Uterus (tissue), 4 donors: Measurements from ENCODE around the gene GPATCH3. TPM values are rescaled to one million over a fixed set of nuclear protein-coding genes. Genes with fewer than 3 reads are reported as not detected.

Experiments used
- DNase-seq, 2 donors: peaks; one replicate each; pipeline ENCODE4 v3.0.0-alpha.2; 2019 to 2020
- H3K27ac ChIP-seq, 2 donors: fragments of 200-600 bp; sonication (generic); 1 replicate in 1 of 2; 2 replicates in 1 of 2; pipeline ENCODE4 v1.5.1; 2016 to 2018
- H3K27me3 ChIP-seq, 2 donors: fragments of 200-600 bp; sonication (generic); one replicate each; pipeline ENCODE4 v1.5.1; 2018 to 2019; ENCODE audit warnings: control low read depth in 1 of 2
- H3K36me3 ChIP-seq, 2 donors: fragments of 200-600 bp; sonication (generic); one replicate each; pipeline ENCODE4 v1.5.1; 2019; ENCODE audit warnings: control low read depth in 1 of 2
- H3K4me1 ChIP-seq, 2 donors: fragments of 200-600 bp; sonication (generic); one replicate each; pipeline ENCODE4 v1.5.1; 2018 to 2019; ENCODE audit warnings: control low read depth in 1 of 2
- H3K4me3 ChIP-seq, 2 donors: fragments of 200-600 bp; sonication (generic); 1 replicate in 1 of 2; 2 replicates in 1 of 2; pipeline ENCODE4 v1.5.1; 2018 to 2019; ENCODE audit warnings: mild to moderate bottlenecking in 1 of 2
- H3K9me3 ChIP-seq, 2 donors: fragments of 200-600 bp; sonication (generic); one replicate each; pipeline ENCODE4 v1.5.1; 2019; ENCODE audit warnings: control low read depth in 1 of 2
- POLR2A ChIP-seq, 2 donors: fragments of 450-650 bp; IDR thresholded peaks; one replicate each; pipeline ENCODE4 v1.6.1; 2016; ENCODE audit warnings: antibody characterized with exemption in 2 of 2, mild to moderate bottlenecking in 1 of 2, moderate library complexity in 1 of 2
- intact Hi-C: fragments of 100-400 bp; cut with DNase I; formaldehyde crosslinking; loops from one replicate; pipeline ENCODE4 v1.15.1; 2023; ENCODE audit warnings: low total_unique reads
- total RNA-seq, 4 donors: library from RNA; depleted of rRNA in 3 of 4; stranded (reverse); fragments of >200 nt in 3 of 4; gene quantifications; one replicate each; pipeline versions ENCODE4 v1.1.0 to v1.2.4, GENCODE V29; 2014 to 2023
- TF ChIP-seq, protein P1 (sequence below), 4 experiments: fragments of 200-600 bp in 2 of 4; fragments of 450-650 bp in 2 of 4; sonication (generic) in 2 of 4; IDR thresholded peaks; one replicate each; pipeline ENCODE4 v1.5.1; 2016 to 2019; ENCODE audit warnings: antibody characterized with exemption in 4 of 4, mild to moderate bottlenecking in 2 of 4, moderate library complexity in 1 of 4
- donor health status: DM: yes; HTN: yes; CAD: no.

The GPATCH3 gene
- total RNA-seq, 4 donors from 2014 or later, result 1.3 to 15.9 (median 7.0) TPM

GRCh38 chr1:26945728-26946127 lies 45.5 kb upstream of the GPATCH3 start:
- Histone ChIP-seq H3K27me3 (no peaks in the 10 kb centered on the region), H3K9me3 (no peaks in the 10 kb centered on the region), H3K27ac (no peak overlapping the region), H3K36me3 (no peaks in the 10 kb centered on the region), H3K4me1 (no peaks in the 10 kb centered on the region), H3K4me3 (no peak overlapping the region)
- no peak for DNase-seq
- TF ChIP-seq, protein P1, sequence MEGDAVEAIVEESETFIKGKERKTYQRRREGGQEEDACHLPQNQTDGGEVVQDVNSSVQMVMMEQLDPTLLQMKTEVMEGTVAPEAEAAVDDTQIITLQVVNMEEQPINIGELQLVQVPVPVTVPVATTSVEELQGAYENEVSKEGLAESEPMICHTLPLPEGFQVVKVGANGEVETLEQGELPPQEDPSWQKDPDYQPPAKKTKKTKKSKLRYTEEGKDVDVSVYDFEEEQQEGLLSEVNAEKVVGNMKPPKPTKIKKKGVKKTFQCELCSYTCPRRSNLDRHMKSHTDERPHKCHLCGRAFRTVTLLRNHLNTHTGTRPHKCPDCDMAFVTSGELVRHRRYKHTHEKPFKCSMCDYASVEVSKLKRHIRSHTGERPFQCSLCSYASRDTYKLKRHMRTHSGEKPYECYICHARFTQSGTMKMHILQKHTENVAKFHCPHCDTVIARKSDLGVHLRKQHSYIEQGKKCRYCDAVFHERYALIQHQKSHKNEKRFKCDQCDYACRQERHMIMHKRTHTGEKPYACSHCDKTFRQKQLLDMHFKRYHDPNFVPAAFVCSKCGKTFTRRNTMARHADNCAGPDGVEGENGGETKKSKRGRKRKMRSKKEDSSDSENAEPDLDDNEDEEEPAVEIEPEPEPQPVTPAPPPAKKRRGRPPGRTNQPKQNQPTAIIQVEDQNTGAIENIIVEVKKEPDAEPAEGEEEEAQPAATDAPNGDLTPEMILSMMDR (IDR thresholded peaks at IDR 0.05), result no peak
- no peak for TF ChIP-seq POLR2A (IDR thresholded peaks at IDR 0.05)
- intact Hi-C loops, result no loop called here

GRCh38 chr1:26945138-26945537 lies 44.9 kb upstream of the GPATCH3 start:
- Histone ChIP-seq H3K4me3 (no peak overlapping the region), H3K9me3 (no peaks in the 10 kb centered on the region), H3K27me3 (no peaks in the 10 kb centered on the region), H3K36me3 (no peaks in the 10 kb centered on the region), H3K4me1 (no peaks in the 10 kb centered on the region), H3K27ac (no peak overlapping the region)
- intact Hi-C loops, result no loop called here
- no peak for DNase-seq
- TF ChIP-seq POLR2A (IDR thresholded peaks at IDR 0.05), result no peak
- TF ChIP-seq, protein P1 (IDR thresholded peaks at IDR 0.05), result no peak

- DNase-seq, result no peak
- intact Hi-C loops, result no loop called here
- Histone ChIP-seq H3K4me3 (no peak overlapping the region), H3K36me3 (no peaks in the 10 kb centered on the region), H3K27ac (no peak overlapping the region), H3K9me3 (no peaks in the 10 kb centered on the region), H3K4me1 (no peaks in the 10 kb centered on the region), H3K27me3 (no peaks in the 10 kb centered on the region)
- no peak for TF ChIP-seq POLR2A (IDR thresholded peaks at IDR 0.05)
- TF ChIP-seq, protein P1 (IDR thresholded peaks at IDR 0.05), result no peak
These were observed 42.4 kb upstream of the GPATCH3 start for GRCh38 chr1:26942656-26943055.

DNA sequence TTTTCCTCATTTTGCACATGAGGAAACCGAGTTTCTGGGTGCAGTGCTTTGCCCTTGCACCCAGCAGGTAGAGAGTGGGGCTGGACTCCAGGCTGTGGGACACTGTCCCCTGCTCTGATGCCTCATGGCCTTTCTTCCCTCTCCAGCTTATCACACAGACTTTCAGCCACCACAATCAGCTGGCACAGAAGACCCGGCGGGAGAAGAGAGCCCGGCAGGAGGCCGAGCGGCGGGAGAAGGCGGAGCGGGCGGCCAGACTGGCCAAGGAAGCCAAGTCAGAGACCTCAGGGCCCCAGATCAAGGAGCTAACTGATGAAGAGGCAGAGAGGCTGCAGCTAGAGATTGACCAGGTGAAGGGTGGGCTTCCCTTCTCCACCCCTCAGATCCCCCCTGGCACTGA lies 41.0 kb upstream of the GPATCH3 start:
- intact Hi-C loops, result no loop called here
- no peaks in the 10 kb centered on the region for H3K36me3 ChIP-seq
- H3K27ac ChIP-seq, result no peak overlapping the region
- no peaks in the 10 kb centered on the region for H3K9me3 ChIP-seq
- TF ChIP-seq, protein P1 (IDR thresholded peaks at IDR 0.05), result no peak
- TF ChIP-seq POLR2A (IDR thresholded peaks at IDR 0.05), result no peak
- H3K4me1 ChIP-seq, result no peaks in the 10 kb centered on the region
- DNase-seq, result no peak
- H3K4me3 ChIP-seq, result no peak overlapping the region
- no peaks in the 10 kb centered on the region for H3K27me3 ChIP-seq

GRCh38 chr1:26938659-26939025 lies 38.4 kb upstream of the GPATCH3 start:
- no peaks in the 10 kb centered on the region for H3K9me3 ChIP-seq
- no peaks in the 10 kb centered on the region for H3K4me1 ChIP-seq
- H3K4me3 ChIP-seq, result no peak overlapping the region
- intact Hi-C loops, result no loop called here
- no peak overlapping the region for H3K27ac ChIP-seq
- H3K27me3 ChIP-seq, result no peaks in the 10 kb centered on the region
- TF ChIP-seq, protein P1 (IDR thresholded peaks at IDR 0.05), result no peak
- no peak for TF ChIP-seq POLR2A (IDR thresholded peaks at IDR 0.05)
- no peak for DNase-seq
- no peaks in the 10 kb centered on the region for H3K36me3 ChIP-seq
